Kidney (tissue), 14 donors: Measurements from ENCODE around the gene VDR. TPM values are rescaled to one million over a fixed set of nuclear protein-coding genes. Genes with fewer than 3 reads are reported as not detected.

ENCODE experiments used
- DNase-seq, 5 donors: peaks; one replicate each; pipeline ENCODE4 v3.0.0-alpha.2; 2013 to 2020
- FAIRE-seq: peaks from 2 replicates; lab custom pipeline; 2012; peaks lifted over from hg19 to GRCh38; lab: Jason Lieb, UNC
- H3K27ac ChIP-seq, 2 donors: one replicate each; pipeline ENCODE4 v1.7.0; 2013; ENCODE audit warnings: low read depth in 2 of 2, low read length in 2 of 2, inconsistent platforms in 1 of 2
- H3K27me3 ChIP-seq: one replicate; pipeline ENCODE4 v1.7.1; 2013; ENCODE audit warnings: low read length, inconsistent platforms; ENCODE audit not compliant: control insufficient read depth, insufficient read depth
- H3K36me3 ChIP-seq, 3 donors: one replicate each; pipeline versions ENCODE4 v1.7.0 to v1.7.1; 2013; ENCODE audit warnings: low read length in 3 of 3, control low read depth in 1 of 3, inconsistent platforms in 1 of 3; ENCODE audit not compliant: insufficient read depth in 3 of 3, control insufficient read depth in 2 of 3
- H3K4me1 ChIP-seq, 3 donors: one replicate each; pipeline versions ENCODE4 v1.7.0 to v1.7.1; 2013; ENCODE audit warnings: low read length in 3 of 3, inconsistent platforms in 1 of 3, low read depth in 1 of 3; ENCODE audit not compliant: control insufficient read depth in 2 of 3, insufficient read depth in 2 of 3
- H3K4me3 ChIP-seq, 3 donors: one replicate each; pipeline versions ENCODE4 v1.7.0 to v1.8.1; 2013; ENCODE audit warnings: low read length in 3 of 3, control low read depth in 1 of 3, inconsistent platforms in 1 of 3
- H3K9ac ChIP-seq, 3 donors: one replicate each; pipeline versions ENCODE4 v1.7.0 to v1.7.1; 2013; ENCODE audit warnings: low read length in 3 of 3, control low read depth in 1 of 3, inconsistent platforms in 1 of 3
- H3K9me3 ChIP-seq, 3 donors: one replicate each; pipeline versions ENCODE4 v1.7.0 to v1.7.1; 2013; ENCODE audit warnings: low read length in 3 of 3, control low read depth in 1 of 3, inconsistent platforms in 1 of 3; ENCODE audit not compliant: control insufficient read depth in 2 of 3, insufficient read depth in 1 of 3
- intact Hi-C: fragments of 100-400 bp; cut with DNase I; formaldehyde crosslinking; loops from one replicate; pipeline ENCODE4 v1.11.1; 2022
- polyA plus RNA-seq: library from polyadenylated mRNA; stranded (reverse); fragments of 350-450 nt; fragmentation: Illumina TruSeq; extraction: RNeasy Lipid Tissue Mini Kit (QIAGEN cat#74804); gene quantifications from one replicate; pipeline ENCODE4 v1.2.3, GENCODE V29; 2014; ENCODE audit warnings: low read depth, low replicate concordance; ENCODE audit not compliant: insufficient read depth
- total RNA-seq: library from RNA; stranded (reverse); fragmentation: NEBNext Ultra II Directional; extraction: Animal tissue kit (Norgen Biotek cat#: 25700); gene quantifications from one replicate; pipeline ENCODE4 v1.2.1, GENCODE V29; 2021
- TF ChIP-seq, protein P1 (sequence below): IDR thresholded peaks from 3 replicates; pipeline ENCODE4 v1.5.1; 2012; ENCODE audit warnings: mild to moderate bottlenecking, moderate library complexity, borderline replicate concordance; ENCODE audit not compliant: insufficient read depth; ENCODE audit errors: extremely low read depth
- donor health status: control.
- donor health status: control.
- donor health status: control.
- donor health status: control.
- donor health status: control.
- donor health status: DM: yes; HTN: yes; CAD: no.
- donor health status: Normal renal cell carcinoma (clear cell type).

VDR gene
- total and polyA plus RNA-seq, 2 donors from 2014 or later = 14.8 to 19.1 TPM

DNA sequence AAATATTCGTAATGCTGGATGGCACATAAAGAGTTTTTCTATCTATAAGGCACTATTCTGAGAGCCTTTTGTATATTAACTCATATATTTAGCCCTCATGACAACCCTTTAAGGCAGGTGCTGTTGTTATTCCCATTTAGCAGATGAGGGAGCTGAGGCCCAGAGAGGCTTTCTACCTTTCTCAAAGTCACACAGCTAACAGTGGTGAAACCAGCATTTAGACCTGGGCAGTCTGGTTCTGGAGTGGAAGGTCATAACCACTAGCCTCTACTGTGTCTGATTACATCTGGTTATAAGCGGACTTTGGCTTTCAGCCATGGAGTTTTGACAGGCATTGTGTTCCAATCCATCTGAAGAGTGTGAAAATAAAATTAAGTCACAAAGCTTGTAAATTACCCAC is 43.9 kb downstream of the VDR start:
- no peak for FAIRE-seq
- H3K9ac ChIP-seq = no peak overlapping the region
- H3K27ac ChIP-seq = no peak overlapping the region
- TF ChIP-seq, protein P1, sequence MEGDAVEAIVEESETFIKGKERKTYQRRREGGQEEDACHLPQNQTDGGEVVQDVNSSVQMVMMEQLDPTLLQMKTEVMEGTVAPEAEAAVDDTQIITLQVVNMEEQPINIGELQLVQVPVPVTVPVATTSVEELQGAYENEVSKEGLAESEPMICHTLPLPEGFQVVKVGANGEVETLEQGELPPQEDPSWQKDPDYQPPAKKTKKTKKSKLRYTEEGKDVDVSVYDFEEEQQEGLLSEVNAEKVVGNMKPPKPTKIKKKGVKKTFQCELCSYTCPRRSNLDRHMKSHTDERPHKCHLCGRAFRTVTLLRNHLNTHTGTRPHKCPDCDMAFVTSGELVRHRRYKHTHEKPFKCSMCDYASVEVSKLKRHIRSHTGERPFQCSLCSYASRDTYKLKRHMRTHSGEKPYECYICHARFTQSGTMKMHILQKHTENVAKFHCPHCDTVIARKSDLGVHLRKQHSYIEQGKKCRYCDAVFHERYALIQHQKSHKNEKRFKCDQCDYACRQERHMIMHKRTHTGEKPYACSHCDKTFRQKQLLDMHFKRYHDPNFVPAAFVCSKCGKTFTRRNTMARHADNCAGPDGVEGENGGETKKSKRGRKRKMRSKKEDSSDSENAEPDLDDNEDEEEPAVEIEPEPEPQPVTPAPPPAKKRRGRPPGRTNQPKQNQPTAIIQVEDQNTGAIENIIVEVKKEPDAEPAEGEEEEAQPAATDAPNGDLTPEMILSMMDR = no peak
- H3K9me3 ChIP-seq = no peaks in the 10 kb centered on the region
- intact Hi-C loops = no loop called here
- DNase-seq = no peak
- H3K4me3 ChIP-seq = no peak overlapping the region
- H3K27me3 ChIP-seq = no peaks in the 10 kb centered on the region
- H3K4me1 ChIP-seq = peaks cover 0 to 10% (median 8%) of the 10 kb centered on the region in 3 donors
- peaks cover 0 to 15% (median 2%) of the 10 kb centered on the region in 3 donors for H3K36me3 ChIP-seq

DNA sequence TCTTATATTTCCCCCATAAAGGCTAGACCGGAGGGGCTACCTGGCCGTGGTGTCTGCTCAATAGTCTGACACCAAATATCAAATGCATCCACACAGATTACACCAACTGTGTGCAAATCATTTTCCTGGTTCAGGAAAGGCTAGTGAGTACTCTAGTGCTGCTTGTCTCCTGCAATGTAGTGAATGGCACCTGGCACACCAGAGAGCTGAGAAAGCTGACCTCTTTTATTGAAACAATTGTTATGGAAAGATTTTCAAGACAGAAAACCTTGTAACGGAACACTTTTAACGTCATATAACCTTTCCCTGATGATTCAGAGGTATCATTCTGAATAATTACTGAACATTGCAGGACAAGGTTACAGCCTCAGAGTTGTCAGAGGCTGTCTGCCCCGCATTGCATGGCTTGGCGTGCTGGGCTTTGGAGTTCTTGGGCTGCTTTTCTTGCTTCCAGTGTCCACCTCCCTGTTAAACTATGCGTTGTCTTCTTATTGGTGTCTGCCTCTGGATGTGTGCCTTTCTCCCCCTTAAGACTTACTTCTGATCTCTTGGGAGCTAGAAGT is 44.4 kb downstream of the VDR start:
- Histone ChIP-seq H3K9ac (no peak overlapping the region), H3K4me1 (peaks cover 0 to 10% (median 8%) of the 10 kb centered on the region in 3 donors), H3K27ac (no peak overlapping the region), H3K9me3 (no peaks in the 10 kb centered on the region), H3K36me3 (peaks cover 0 to 15% (median 2%) of the 10 kb centered on the region in 3 donors), H3K4me3 (no peak overlapping the region), H3K27me3 (no peaks in the 10 kb centered on the region)
- DNase-seq (no peak), FAIRE-seq (no peak)
- TF ChIP-seq, protein P1 = no peak
- intact Hi-C loops = no loop called here

DNA sequence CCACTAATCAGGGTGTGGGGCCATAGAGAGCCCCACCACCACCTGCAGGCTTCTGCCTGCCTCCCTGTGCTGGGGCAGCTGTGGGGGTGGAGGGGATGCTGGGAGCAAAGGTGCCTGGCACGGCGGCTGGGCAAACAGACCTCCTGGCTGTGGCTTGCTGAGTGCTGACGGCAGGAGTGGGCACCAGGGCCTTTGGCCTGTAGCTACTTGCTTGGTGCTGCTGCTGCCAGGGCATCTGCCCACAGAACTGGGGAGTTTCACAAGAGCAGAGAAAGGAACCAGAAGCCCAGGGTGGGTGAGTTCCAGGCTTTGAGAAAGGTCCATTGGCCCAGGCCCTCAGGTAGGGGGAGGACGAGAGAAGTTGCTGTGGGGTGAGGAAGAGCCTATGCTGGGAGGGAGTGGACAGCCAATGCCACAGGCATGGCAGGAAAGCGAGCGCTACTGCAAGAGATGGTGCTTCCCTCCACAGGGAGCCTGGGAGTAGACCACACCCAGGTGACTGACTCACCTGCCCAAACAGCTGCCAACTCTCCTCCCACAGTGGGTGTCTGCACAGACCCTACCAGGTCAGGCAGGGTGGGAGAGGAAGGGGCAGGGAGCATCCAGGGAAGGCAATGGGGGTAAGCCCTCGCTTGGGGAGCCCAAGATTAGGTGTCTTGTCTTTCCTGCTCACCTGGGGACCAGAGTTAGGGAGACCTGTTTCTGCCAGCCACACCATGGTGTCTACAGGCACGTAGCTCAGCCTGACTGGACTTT is 46.1 kb downstream of the VDR start:
- intact Hi-C loops = no loop called here
- peaks cover 0 to 13% (median 2%) of the 10 kb centered on the region in 3 donors for H3K36me3 ChIP-seq
- no peak overlapping the region for H3K9ac ChIP-seq
- DNase-seq (no peak), FAIRE-seq (no peak)
- no peaks in the 10 kb centered on the region for H3K27me3 ChIP-seq
- TF ChIP-seq, protein P1 = no peak
- H3K27ac ChIP-seq = no peak overlapping the region
- H3K9me3 ChIP-seq = no peaks in the 10 kb centered on the region
- no peak overlapping the region for H3K4me3 ChIP-seq
- peaks cover 0 to 3% (median 0%) of the 10 kb centered on the region in 3 donors for H3K4me1 ChIP-seq
